ENCODE data around the gene SEC24D. TPM values are rescaled to one million over a fixed set of nuclear protein-coding genes. Genes with fewer than 3 reads are reported as not detected.

SEC24D gene
- total RNA-seq, 1 donor from 2014 or later = 23.7 TPM

Other genes with a start within 250 kb of the SEC24D start
- gene METTL14, start 150.7 kb downstream of the SEC24D start, total RNA-seq = 36.2 TPM
- 316 TPM for gene SYNPO2, start 52.7 kb upstream of the SEC24D start, total RNA-seq

Data from cardiac septum (tissue), 1 donor.